Measurements from ENCODE around the gene CNGA2. TPM values are rescaled to one million over a fixed set of nuclear protein-coding genes. Genes with fewer than 3 reads are reported as not detected.
A peak's percentile ranks its signal among the peaks of the same experiment; 100 is the strongest.

Gene CNGA2
- total RNA-seq, 4 donors from 2014 or later: not detected

- TF ChIP-seq CTCF (IDR thresholded peaks at IDR 0.05) (no peak), POLR2A (IDR thresholded peaks at IDR 0.05) (no peak)
- H3K27me3 ChIP-seq: no peaks in the 10 kb centered on the region
- H3K4me3 ChIP-seq: no peak overlapping the region
- peak; percentile 28 to 44 for DNase-seq
- no peak overlapping the region for H3K27ac ChIP-seq
- no peaks in the 10 kb centered on the region for H3K4me1 ChIP-seq
- no peaks in the 10 kb centered on the region for H3K36me3 ChIP-seq
- H3K9me3 ChIP-seq: no peaks in the 10 kb centered on the region
- intact Hi-C loops (cut with DNase I; ENCODE audit: low total_unique reads): no loop called here
These were observed 31.1 kb upstream of the CNGA2 start for GRCh38 chrX:151703487-151703886.

GRCh38 chrX:151704041-151704663 is 30.4 kb upstream of the CNGA2 start:
- Histone ChIP-seq H3K4me1 (no peaks in the 10 kb centered on the region), H3K27ac (no peak overlapping the region)
- intact Hi-C loops (cut with DNase I; ENCODE audit: low total_unique reads): no loop called here

GRCh38 chrX:151708821-151709220 is 25.7 kb upstream of the CNGA2 start:
- DNase-seq: no peak
- Histone ChIP-seq H3K4me3 (no peak overlapping the region), H3K27ac (no peak overlapping the region), H3K27me3 (no peaks in the 10 kb centered on the region), H3K4me1 (no peaks in the 10 kb centered on the region), H3K9me3 (no peaks in the 10 kb centered on the region), H3K36me3 (no peaks in the 10 kb centered on the region)
- TF ChIP-seq POLR2A (IDR thresholded peaks at IDR 0.05): no peak
- no peak for TF ChIP-seq CTCF (IDR thresholded peaks at IDR 0.05)
- intact Hi-C loops (cut with DNase I; ENCODE audit: low total_unique reads): no loop called here

More at GRCh38 chrX:151704041-151704663, 30.4 kb upstream of the CNGA2 start:
- DNase-seq: no peak
- H3K36me3 ChIP-seq: no peaks in the 10 kb centered on the region
- H3K9me3 ChIP-seq: no peaks in the 10 kb centered on the region
- H3K4me3 ChIP-seq: no peak overlapping the region
- TF ChIP-seq CTCF (IDR thresholded peaks at IDR 0.05): no peak
- TF ChIP-seq POLR2A (IDR thresholded peaks at IDR 0.05): no peak
- no peaks in the 10 kb centered on the region for H3K27me3 ChIP-seq

- H3K4me1 ChIP-seq: no peaks in the 10 kb centered on the region
- no peak overlapping the region for H3K27ac ChIP-seq
- intact Hi-C loops (cut with DNase I; ENCODE audit: low total_unique reads): no loop called here
- DNase-seq: no peak
- H3K4me3 ChIP-seq: no peak overlapping the region
- TF ChIP-seq CTCF (IDR thresholded peaks at IDR 0.05): no peak
- TF ChIP-seq POLR2A (IDR thresholded peaks at IDR 0.05): no peak
- H3K27me3 ChIP-seq: no peaks in the 10 kb centered on the region
- H3K9me3 ChIP-seq: no peaks in the 10 kb centered on the region
- no peaks in the 10 kb centered on the region for H3K36me3 ChIP-seq
These were observed 24.1 kb upstream of the CNGA2 start for GRCh38 chrX:151710457-151710856.

GRCh38 chrX:151711154-151711553 is 23.4 kb upstream of the CNGA2 start:
- Histone ChIP-seq H3K27ac (no peak overlapping the region), H3K9me3 (no peaks in the 10 kb centered on the region), H3K36me3 (no peaks in the 10 kb centered on the region), H3K27me3 (no peaks in the 10 kb centered on the region), H3K4me1 (no peaks in the 10 kb centered on the region), H3K4me3 (no peak overlapping the region)
- TF ChIP-seq CTCF (IDR thresholded peaks at IDR 0.05) (no peak), POLR2A (IDR thresholded peaks at IDR 0.05) (no peak)
- intact Hi-C loops (cut with DNase I; ENCODE audit: low total_unique reads): no loop called here
- no peak for DNase-seq

All from uterus (tissue), 4 donors.